ENCODE measurements around the gene WDR3. TPM values are rescaled to one million over a fixed set of nuclear protein-coding genes. Genes with fewer than 3 reads are reported as not detected.
"Not testable (repeated sequence)": the region's sequence is repeated elsewhere in the genome, so short reads cannot be mapped to it uniquely, and the experiment has no call there.

WDR3 gene
- total RNA-seq, 1 donor from 2014 or later, result 16.8 TPM

GRCh38 chr1:117905019-117905418 lies 24.5 kb upstream of the WDR3 start:
- Histone ChIP-seq H3K4me3 (no peak overlapping the region), H3K9me3 (no peaks in the 10 kb centered on the region), H3K4me1 (no peaks in the 10 kb centered on the region), H3K36me3 (peaks cover 96% of the 10 kb centered on the region), H3K27me3 (no peaks in the 10 kb centered on the region), H3K27ac (no peak overlapping the region)
- no peak for DNase-seq
- TF ChIP-seq CTCF (IDR thresholded peaks at IDR 0.05), result no peak
- ATAC-seq, result no peak
- intact Hi-C loops (cut with DNase I), result no loop called here

GRCh38 chr1:117911051-117911450 lies 18.5 kb upstream of the WDR3 start:
- Histone ChIP-seq H3K36me3 (peaks cover 95% of the 10 kb centered on the region), H3K4me1 (no peaks in the 10 kb centered on the region), H3K4me3 (no peak overlapping the region), H3K27me3 (no peaks in the 10 kb centered on the region), H3K9me3 (no peaks in the 10 kb centered on the region), H3K27ac (no peak overlapping the region)
- intact Hi-C loops (cut with DNase I), result no loop called here
- ATAC-seq (no peak), DNase-seq (no peak)
- no peak for TF ChIP-seq CTCF (IDR thresholded peaks at IDR 0.05)

- H3K9me3 ChIP-seq, result no peaks in the 10 kb centered on the region
- no peak overlapping the region for H3K4me3 ChIP-seq
- intact Hi-C loops (cut with DNase I), result no loop called here
- H3K4me1 ChIP-seq, result no peaks in the 10 kb centered on the region
- ATAC-seq (no peak), DNase-seq (no peak)
- H3K27ac ChIP-seq, result no peak overlapping the region
- no peak for TF ChIP-seq CTCF (IDR thresholded peaks at IDR 0.05)
- H3K27me3 ChIP-seq, result no peaks in the 10 kb centered on the region
- peaks cover 58% of the 10 kb centered on the region for H3K36me3 ChIP-seq
Measured at GRCh38 chr1:117919376-117919775, 10.2 kb upstream of the WDR3 start.

GRCh38 chr1:117921991-117922390 lies 7.5 kb upstream of the WDR3 start:
- no peak overlapping the region for H3K27ac ChIP-seq
- no peaks in the 10 kb centered on the region for H3K9me3 ChIP-seq
- H3K4me3 ChIP-seq, result no peak overlapping the region
- H3K27me3 ChIP-seq, result no peaks in the 10 kb centered on the region
- H3K36me3 ChIP-seq, result peaks cover 32% of the 10 kb centered on the region
- ATAC-seq, result no peak
- no peaks in the 10 kb centered on the region for H3K4me1 ChIP-seq
- intact Hi-C loops (cut with DNase I), result no loop called here
- no peak for DNase-seq
- TF ChIP-seq CTCF (IDR thresholded peaks at IDR 0.05), result no peak

- ATAC-seq; H3K4me3 ChIP-seq; H3K4me1 ChIP-seq; H3K9me3 ChIP-seq; H3K27ac ChIP-seq; DNase-seq; H3K27me3 ChIP-seq; intact Hi-C loops (cut with DNase I): not testable (repeated sequence)
- peaks cover 24% of the 10 kb centered on the region for H3K36me3 ChIP-seq
Measured at GRCh38 chr1:117922717-117923116, 6.8 kb upstream of the WDR3 start.

GRCh38 chr1:117925981-117926380 lies 3.6 kb upstream of the WDR3 start:
- no peaks in the 10 kb centered on the region for H3K36me3 ChIP-seq
- ATAC-seq (no peak), DNase-seq (no peak)
- no peak overlapping the region for H3K27ac ChIP-seq
- intact Hi-C loops (cut with DNase I), result no loop called here
- H3K27me3 ChIP-seq, result no peaks in the 10 kb centered on the region
- H3K9me3 ChIP-seq, result no peaks in the 10 kb centered on the region
- no peak overlapping the region for H3K4me3 ChIP-seq
- H3K4me1 ChIP-seq, result peaks cover 23% of the 10 kb centered on the region
- no peak for TF ChIP-seq CTCF (IDR thresholded peaks at IDR 0.05)

All from upper lobe of right lung (tissue), 1 donor.